DND-41 (cell line): Measurements from ENCODE around the gene IBA57.

ENCODE experiments used
- CTCF ChIP-seq: IDR thresholded peaks from 2 replicates; pipeline ENCODE4 v1.5.1; 2012; ENCODE audit warnings: borderline replicate concordance, low read length, moderate library complexity, mild to moderate bottlenecking; ENCODE audit not compliant: poor library complexity, severe bottlenecking; ENCODE audit errors: extremely low read depth
- EZH2 ChIP-seq: IDR thresholded peaks from 3 replicates; pipeline ENCODE4 v1.6.1; 2012; ENCODE audit warnings: borderline replicate concordance, low read depth, mild to moderate bottlenecking, moderate library complexity, low read length, inconsistent platforms; ENCODE audit not compliant: severe bottlenecking

GRCh38 chr1:228171221-228171891, 5.8 kb downstream of the IBA57 start:
- TF ChIP-seq CTCF (no peak), EZH2 (no peak)
